Measurements from ENCODE around the gene FNDC10. TPM values are rescaled to one million over a fixed set of nuclear protein-coding genes. Genes with fewer than 3 reads are reported as not detected.

Gene FNDC10
- total and polyA plus RNA-seq, 9 of the 15 experiments (the other 6 are each of a cell fraction or from before 2014, with no cell fraction given) = 0.08 to 6.3 (median 1.6) TPM

GRCh38 chr1:1609822-1610485 is 10.0 kb upstream of the FNDC10 start (continued):
- TF ChIP-seq GTF3C2 (IDR thresholded peaks at IDR 0.05; ENCODE audit: borderline replicate concordance, extremely low read depth, insufficient read length) (no peak), CTCF (IDR thresholded peaks at IDR 0.05 in 2 of 3, conservative IDR thresholded peaks at IDR 0.05 in 1 of 3; ENCODE audit: insufficient read depth in 2 of 3, low read depth in 1 of 3, low read length in 3 of 3) (no peak), EHMT2 (IDR thresholded peaks at IDR 0.05) (no peak), RCOR1 (IDR thresholded peaks at IDR 0.05; ENCODE audit: borderline replicate concordance in 1 of 2, low read depth in 2 of 2, low read length in 2 of 2) (no peak), THRB (CRISPR knock-in tag; conservative IDR thresholded peaks at IDR 0.05) (peak; percentile 80; the same call in 1 of the 2 replicates), ZNF57 (CRISPR knock-in tag; IDR thresholded peaks at IDR 0.05) (0 out of 2 replicates have a peak, but pooled peaks have one; percentile 67), RBM39 (optimal IDR thresholded peaks at IDR 0.05; ENCODE audit: low read depth, low read length) (no peak), ZNF217 (CRISPR knock-in tag; IDR thresholded peaks at IDR 0.05) (no peak), ZBTB26 (CRISPR knock-in tag; IDR thresholded peaks at IDR 0.05) (peak; percentile 75; the same call in 1 of the 2 replicates), MLX (CRISPR knock-in tag; conservative IDR thresholded peaks at IDR 0.05) (no peak), YBX1 (IDR thresholded peaks at IDR 0.05) (no peak), BRD4 (IDR thresholded peaks at IDR 0.05) (no peak), KLF13 (tag; IDR thresholded peaks at IDR 0.05; ENCODE audit: borderline replicate concordance, low read depth) (peak; percentile 90), CLOCK (CRISPR knock-in tag; IDR thresholded peaks at IDR 0.05; ENCODE audit: borderline replicate concordance) (no peak), ZSCAN32 (CRISPR knock-in tag; IDR thresholded peaks at IDR 0.05) (no peak), DACH1 (IDR thresholded peaks at IDR 0.05; ENCODE audit: partially characterized antibody) (no peak)

Data from K562 (cell line).